A673 (cell line): ENCODE data around the gene GON4L. TPM values are rescaled to one million over a fixed set of nuclear protein-coding genes. Genes with fewer than 3 reads are reported as not detected.

Experiments used
- BruUV-seq: library from RNA; stranded (reverse); fragments of 400-500 nt; replicated peaks from 2 replicates; lab custom pipeline; 2021; lab: Mats Ljungman, UMichigan
- CTCF ChIA-PET: fragments of 300-600 bp; sonication (Branson Sonifier 250); formaldehyde crosslinking; loops from one replicate; lab custom pipeline; 2022; ENCODE audit warnings: antibody characterized with exemption; lab: Charles Lee
- POLR2A ChIA-PET: fragments of 300-600 bp; sonication (Branson Sonifier 250); formaldehyde crosslinking; loops from one replicate; lab custom pipeline; 2022; ENCODE audit warnings: antibody characterized with exemption; ENCODE audit not compliant: low non-redundant PET; lab: Charles Lee
- DNase-seq: peaks from one replicate; pipeline ENCODE4 v3.0.0-alpha.2; 2015; ENCODE audit warnings: low spot score
- H3K27ac ChIP-seq: fragments of 200-600 bp; sonication (generic); 2 replicates; pipeline ENCODE4 v1.5.1; 2016; ENCODE audit warnings: mixed run types, low read depth, mild to moderate bottlenecking, mixed read lengths, antibody characterized with exemption, low read length; ENCODE audit not compliant: poor library complexity, severe bottlenecking
- H3K27me3 ChIP-seq: fragments of 200-600 bp; sonication (generic); replicated peaks from 2 replicates; pipeline ENCODE4 v1.6.1; 2017; ENCODE audit warnings: mixed run types, low read depth, mild to moderate bottlenecking, mixed read lengths, antibody characterized with exemption, low read length; ENCODE audit not compliant: insufficient read depth, poor library complexity
- H3K36me3 ChIP-seq: fragments of 200-600 bp; sonication (generic); 2 replicates; pipeline ENCODE4 v1.6.1; 2016; ENCODE audit warnings: mixed run types, mild to moderate bottlenecking, mixed read lengths, antibody characterized with exemption, low read length; ENCODE audit not compliant: insufficient read depth, poor library complexity, severe bottlenecking
- H3K4me1 ChIP-seq: fragments of 200-600 bp; sonication (generic); 2 replicates; pipeline ENCODE4 v1.6.1; 2017; ENCODE audit warnings: mixed run types, mild to moderate bottlenecking, mixed read lengths, antibody characterized with exemption, low read length; ENCODE audit not compliant: insufficient read depth, poor library complexity, severe bottlenecking
- H3K4me3 ChIP-seq: fragments of 200-600 bp; sonication (generic); 2 replicates; pipeline ENCODE4 v1.5.1; 2016; ENCODE audit warnings: low read depth, mixed run types, mild to moderate bottlenecking, mixed read lengths, low read length; ENCODE audit not compliant: poor library complexity, severe bottlenecking
- H3K9me3 ChIP-seq: fragments of 200-600 bp; sonication (generic); 2 replicates; pipeline ENCODE4 v1.6.1; 2016; ENCODE audit warnings: mixed run types, low read depth, mild to moderate bottlenecking, mixed read lengths, antibody characterized with exemption, low read length; ENCODE audit not compliant: poor library complexity, severe bottlenecking
- EZH2 ChIP-seq: fragments of 200-600 bp; sonication (generic); IDR thresholded peaks from 2 replicates; pipeline ENCODE4 v1.6.1; 2017; ENCODE audit warnings: borderline replicate concordance, low read depth, mild to moderate bottlenecking, mixed read lengths, antibody characterized with exemption, low read length; ENCODE audit not compliant: poor library complexity, severe bottlenecking
- intact Hi-C: fragments of 100-400 bp; cut with micrococcal nuclease; formaldehyde crosslinking; loops from one replicate; pipeline ENCODE4 v1.10.0; 2022; ENCODE audit not compliant: unreplicated experiment
- total RNA-seq: library from RNA; stranded (reverse); gene quantifications from 2 replicates; pipeline ENCODE4 v1.2.3, GENCODE V29; 2021
- TF ChIP-seq, protein P1 (sequence below): fragments of 300-800, 200-600 bp; sonication (generic); conservative IDR thresholded peaks from 2 replicates; pipeline ENCODE4 v1.5.1; 2017; ENCODE audit warnings: low read depth, mild to moderate bottlenecking, antibody characterized with exemption, low read length, moderate library complexity, mixed read lengths

Gene GON4L
- total RNA-seq, 1 experiment from 2014 or later: 55.7 TPM

DNA sequence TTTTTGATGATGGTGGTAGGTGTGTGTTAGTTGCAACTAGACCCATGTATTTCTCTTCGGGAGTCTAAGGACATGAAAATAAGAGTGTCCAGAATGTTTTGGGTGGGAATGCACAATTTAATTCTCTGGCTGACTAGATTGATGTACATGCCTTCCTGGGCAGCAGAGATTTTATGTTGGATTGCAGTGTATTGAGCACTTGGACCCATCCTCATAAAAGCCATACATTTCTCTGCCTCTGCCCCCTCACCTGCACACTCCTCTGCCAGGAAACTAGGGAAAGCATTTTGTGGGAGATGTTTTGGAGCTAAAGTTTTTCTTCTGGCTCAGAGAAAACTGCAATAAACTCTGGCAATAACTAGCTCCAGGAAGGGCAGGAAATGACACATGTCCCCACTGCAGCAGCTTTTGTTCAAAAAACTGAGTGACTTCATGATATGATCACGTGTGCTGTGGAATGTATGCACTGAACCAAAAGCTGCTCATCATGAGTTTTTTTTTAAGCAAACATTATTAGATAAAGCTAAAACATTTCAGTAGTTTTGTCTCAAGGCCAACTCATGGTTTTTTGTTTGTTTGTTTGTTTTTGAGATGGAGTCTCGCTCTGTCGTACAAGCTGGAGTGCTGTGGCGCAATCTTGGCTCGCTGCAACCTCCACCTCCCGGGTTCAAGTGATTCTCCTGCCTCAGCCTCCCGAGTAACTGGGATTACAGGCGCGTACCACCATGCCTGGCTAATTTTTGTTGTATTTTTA is 36.6 kb upstream of the GON4L start:
- CTCF ChIA-PET: interaction anchor here (1.2 kb wide), 1 partner anchor 173 kb away, joined by 4 read pairs; no protein-coding TSS in a partner anchor

DNA sequence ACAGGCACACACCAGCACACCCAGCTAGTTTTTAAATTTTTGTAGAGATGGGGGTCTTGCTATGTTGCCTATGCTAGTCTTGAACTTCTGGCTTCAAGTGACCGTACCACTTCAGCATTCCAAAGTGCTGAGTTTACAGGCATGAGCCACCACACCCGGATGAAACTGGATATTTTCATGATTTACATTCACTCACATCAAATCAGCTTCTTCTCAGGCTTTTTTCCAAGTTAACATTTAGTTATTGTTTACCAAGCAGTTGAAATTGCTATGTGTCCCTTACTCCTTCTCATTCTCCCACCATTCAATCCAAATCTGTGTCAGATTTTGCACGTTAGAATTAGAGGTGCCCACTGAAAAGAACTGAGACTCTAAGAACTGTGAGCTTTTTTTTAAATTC is 35.8 kb upstream of the GON4L start:
- peak; percentile 12 for DNase-seq
- Histone ChIP-seq H3K27me3 (no peaks in the 10 kb centered on the region), H3K27ac (peak overlapping the region; percentile 70), H3K4me1 (peaks cover 15% of the 10 kb centered on the region), H3K9me3 (no peaks in the 10 kb centered on the region), H3K4me3 (no peak overlapping the region), H3K36me3 (peaks cover 5% of the 10 kb centered on the region)
- ChIA-PET CTCF (interaction anchor here (1.2 kb wide), 1 partner anchor 174 kb away, joined by 4 read pairs; no protein-coding TSS in a partner anchor), POLR2A (interaction anchor here (0.5 to 0.7 kb wide), 2 partner anchors 12 to 56 kb away, joined by 3 read pairs; no protein-coding TSS in a partner anchor)
- TF ChIP-seq, protein P1, sequence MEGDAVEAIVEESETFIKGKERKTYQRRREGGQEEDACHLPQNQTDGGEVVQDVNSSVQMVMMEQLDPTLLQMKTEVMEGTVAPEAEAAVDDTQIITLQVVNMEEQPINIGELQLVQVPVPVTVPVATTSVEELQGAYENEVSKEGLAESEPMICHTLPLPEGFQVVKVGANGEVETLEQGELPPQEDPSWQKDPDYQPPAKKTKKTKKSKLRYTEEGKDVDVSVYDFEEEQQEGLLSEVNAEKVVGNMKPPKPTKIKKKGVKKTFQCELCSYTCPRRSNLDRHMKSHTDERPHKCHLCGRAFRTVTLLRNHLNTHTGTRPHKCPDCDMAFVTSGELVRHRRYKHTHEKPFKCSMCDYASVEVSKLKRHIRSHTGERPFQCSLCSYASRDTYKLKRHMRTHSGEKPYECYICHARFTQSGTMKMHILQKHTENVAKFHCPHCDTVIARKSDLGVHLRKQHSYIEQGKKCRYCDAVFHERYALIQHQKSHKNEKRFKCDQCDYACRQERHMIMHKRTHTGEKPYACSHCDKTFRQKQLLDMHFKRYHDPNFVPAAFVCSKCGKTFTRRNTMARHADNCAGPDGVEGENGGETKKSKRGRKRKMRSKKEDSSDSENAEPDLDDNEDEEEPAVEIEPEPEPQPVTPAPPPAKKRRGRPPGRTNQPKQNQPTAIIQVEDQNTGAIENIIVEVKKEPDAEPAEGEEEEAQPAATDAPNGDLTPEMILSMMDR: no peak
- intact Hi-C loops: no loop called here
- BruUV-seq: no TSS peak

More for the DNA sequence above, 36.6 kb upstream of the GON4L start:
- TF ChIP-seq EZH2: no peak
- TF ChIP-seq, protein P1: no peak
- no peaks in the 10 kb centered on the region for H3K27me3 ChIP-seq
- peaks cover 7% of the 10 kb centered on the region for H3K36me3 ChIP-seq
- peaks cover 18% of the 10 kb centered on the region for H3K4me1 ChIP-seq
- POLR2A ChIA-PET: interaction anchor here (0.6 kb wide), 1 partner anchor 63 kb away, joined by 3 read pairs; no protein-coding TSS in a partner anchor
- intact Hi-C loops: no loop called here
- BruUV-seq: TSS peak; percentile 91
- peak; percentile 89 for DNase-seq
- H3K9me3 ChIP-seq: no peaks in the 10 kb centered on the region
- peak overlapping the region; percentile 70 for H3K27ac ChIP-seq
- no peak overlapping the region for H3K4me3 ChIP-seq

DNA sequence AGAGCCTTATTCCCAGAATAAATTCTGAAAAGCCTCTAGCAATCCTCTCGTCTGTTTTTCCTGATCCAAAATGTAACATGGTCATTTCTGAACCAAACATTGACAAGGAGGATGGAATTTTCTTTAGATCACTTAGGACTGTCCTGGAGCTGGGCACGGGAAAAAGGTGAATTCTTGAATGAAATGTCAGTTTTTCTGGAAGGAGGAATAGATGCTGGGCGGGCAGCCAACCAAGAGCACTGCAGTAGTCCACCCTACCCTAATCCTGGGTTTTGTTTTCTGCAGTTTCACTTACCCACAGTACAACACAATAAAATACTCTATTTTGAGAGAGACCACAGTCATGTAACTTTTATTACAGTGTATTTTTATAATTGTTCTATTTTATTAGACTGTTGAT is 33.2 kb upstream of the GON4L start:
- intact Hi-C loops: no loop called here
- POLR2A ChIA-PET: no interaction called here
- CTCF ChIA-PET: no interaction called here
- peaks cover 15% of the 10 kb centered on the region for H3K4me1 ChIP-seq
- TF ChIP-seq EZH2: no peak
- no peaks in the 10 kb centered on the region for H3K9me3 ChIP-seq
- H3K36me3 ChIP-seq: no peaks in the 10 kb centered on the region
- no peak for DNase-seq
- BruUV-seq: no TSS peak
- no peaks in the 10 kb centered on the region for H3K27me3 ChIP-seq
- H3K27ac ChIP-seq: no peak overlapping the region
- no peak overlapping the region for H3K4me3 ChIP-seq

DNA sequence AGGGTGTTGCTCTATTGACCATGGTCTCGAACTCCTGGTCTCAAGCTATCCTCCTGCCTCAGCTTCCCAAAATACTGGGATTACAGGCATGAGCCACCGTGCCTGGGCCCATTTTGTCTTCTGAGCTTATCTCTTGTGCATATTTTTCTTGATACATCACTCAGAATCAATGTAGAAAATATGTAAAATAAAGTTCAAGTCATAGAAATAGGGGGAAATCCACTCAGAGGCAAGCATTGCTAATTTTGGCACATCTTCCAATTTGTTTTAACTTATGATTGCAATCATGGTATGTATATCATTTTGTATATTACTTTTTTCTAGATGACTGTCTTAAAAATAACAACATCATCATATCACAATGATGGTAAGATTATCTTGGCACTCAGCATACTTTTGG is 32.6 kb upstream of the GON4L start:
- Histone ChIP-seq H3K27ac (no peak overlapping the region), H3K9me3 (no peaks in the 10 kb centered on the region), H3K4me1 (peaks cover 15% of the 10 kb centered on the region), H3K36me3 (no peaks in the 10 kb centered on the region), H3K27me3 (no peaks in the 10 kb centered on the region), H3K4me3 (no peak overlapping the region)
- POLR2A ChIA-PET: no interaction called here
- intact Hi-C loops: no loop called here
- no peak for DNase-seq
- BruUV-seq: no TSS peak
- no peak for TF ChIP-seq EZH2
- TF ChIP-seq, protein P1: no peak
- CTCF ChIA-PET: no interaction called here
